ENCODE results near the gene NSG2. TPM values are rescaled to one million over a fixed set of nuclear protein-coding genes. Genes with fewer than 3 reads are reported as not detected.

The NSG2 gene
- total and polyA plus RNA-seq, 4 donors, result 0.14 TPM; not detected in 3

DNA sequence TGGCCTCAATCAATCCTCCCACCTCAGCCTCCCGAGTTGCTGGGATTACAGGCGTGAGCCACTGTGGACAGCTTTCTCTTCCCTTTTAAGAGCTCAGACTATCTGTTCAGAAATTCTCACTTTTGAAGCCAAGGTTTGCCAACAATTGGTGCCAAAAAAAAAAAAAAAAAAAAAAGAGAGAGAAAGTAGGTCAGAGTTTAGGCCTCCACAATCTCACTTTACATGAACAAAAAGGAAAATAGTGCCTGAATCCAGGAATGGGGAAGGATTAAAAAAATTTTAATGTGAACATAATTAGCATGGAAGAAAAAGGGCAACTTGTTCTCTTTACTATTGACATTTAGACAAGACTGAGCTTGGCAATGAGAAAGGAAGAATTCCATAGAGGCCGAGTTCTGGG lies 94.1 kb downstream of the NSG2 start:
- no peak for DNase-seq (ENCODE audit: low spot score)
- Histone ChIP-seq H3K27ac (ENCODE audit: low read depth in 1 of 2, low read length in 2 of 2) (no peak overlapping the region), H3K4me3 (ENCODE audit: low read depth in 1 of 3, low read length in 3 of 3) (no peak overlapping the region), H3K9ac (ENCODE audit: low read depth in 1 of 2, low read length in 2 of 2) (no peak overlapping the region), H3K27me3 (ENCODE audit: control insufficient read depth in 4 of 4, insufficient read depth in 4 of 4, low read length in 3 of 4) (no peaks in the 10 kb centered on the region), H3K9me3 (ENCODE audit: control insufficient read depth in 4 of 4, low read length in 3 of 4) (no peaks in the 10 kb centered on the region), H3K36me3 (ENCODE audit: control insufficient read depth in 4 of 4, insufficient read depth in 3 of 4, low read depth in 1 of 4, low read length in 3 of 4) (no peaks in the 10 kb centered on the region), H3K4me1 (ENCODE audit: control insufficient read depth in 4 of 4, insufficient read depth in 4 of 4, low read length in 3 of 4) (peaks cover 0 to 5% (median 2%) of the 10 kb centered on the region in 4 donors)
- TF ChIP-seq RXRA (IDR thresholded peaks at IDR 0.05) (peak in 1 of 2 donors; percentile 52), GABPA (IDR thresholded peaks at IDR 0.05 in 1 of 2, conservative IDR thresholded peaks at IDR 0.05 in 1 of 2) (no peak)
- 53% methylated on average over 3 of the region's 3 CpGs for WGBS

DNA sequence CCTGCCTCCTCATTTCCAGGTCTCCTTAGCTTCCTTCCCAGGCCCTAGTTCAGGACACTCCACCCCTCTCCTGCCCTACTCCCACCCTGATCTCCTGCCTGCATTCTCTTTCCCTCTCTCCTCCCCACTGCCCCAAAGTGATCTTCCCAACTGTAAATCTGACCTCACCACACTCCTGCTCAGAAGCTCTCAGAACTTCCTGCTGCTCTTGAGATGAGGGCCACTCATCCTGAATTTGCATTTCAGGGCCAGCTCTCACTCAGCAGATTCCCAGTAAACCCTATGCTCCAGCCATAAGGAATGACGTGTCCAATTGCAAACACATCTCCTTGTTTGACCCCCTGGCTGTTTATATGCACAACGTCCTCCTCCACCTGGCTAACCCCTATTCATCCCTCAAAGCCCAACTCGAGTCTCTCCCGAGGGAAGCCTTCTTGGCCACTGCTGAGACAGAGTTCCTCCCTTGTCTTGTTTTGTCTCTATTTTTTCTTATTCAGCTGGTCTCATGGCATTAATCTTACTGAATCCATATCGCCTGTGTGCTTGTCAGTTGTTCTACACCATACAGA lies 95.0 kb downstream of the NSG2 start:
- no peaks in the 10 kb centered on the region for H3K36me3 ChIP-seq (ENCODE audit: control insufficient read depth in 4 of 4, insufficient read depth in 3 of 4, low read depth in 1 of 4, low read length in 3 of 4)
- no peak overlapping the region for H3K4me3 ChIP-seq (ENCODE audit: low read depth in 1 of 3, low read length in 3 of 3)
- no peaks in the 10 kb centered on the region for H3K9me3 ChIP-seq (ENCODE audit: control insufficient read depth in 4 of 4, low read length in 3 of 4)
- WGBS, result 83% methylated on average over 5 of the region's 5 CpGs
- no peak overlapping the region for H3K27ac ChIP-seq (ENCODE audit: low read depth in 1 of 2, low read length in 2 of 2)
- DNase-seq (ENCODE audit: low spot score), result no peak
- TF ChIP-seq RAD21 (IDR thresholded peaks at IDR 0.05), result no peak
- no peak for TF ChIP-seq GABPA (IDR thresholded peaks at IDR 0.05 in 1 of 2, conservative IDR thresholded peaks at IDR 0.05 in 1 of 2)
- TF ChIP-seq YY1 (IDR thresholded peaks at IDR 0.05), result no peak
- TF ChIP-seq HNF4G (IDR thresholded peaks at IDR 0.05), result no peak
- no peak for TF ChIP-seq FOXA1 (IDR thresholded peaks at IDR 0.05)
- no peak for TF ChIP-seq SP1 (IDR thresholded peaks at IDR 0.05)
- no peak for TF ChIP-seq NR2F2 (IDR thresholded peaks at IDR 0.05)
- no peak for TF ChIP-seq HNF4A (conservative IDR thresholded peaks at IDR 0.05)
- TF ChIP-seq EGR1 (IDR thresholded peaks at IDR 0.05; ENCODE audit: low read depth in 2 of 2), result no peak
- TF ChIP-seq RXRA (IDR thresholded peaks at IDR 0.05), result no peak
- TF ChIP-seq, protein P1, sequence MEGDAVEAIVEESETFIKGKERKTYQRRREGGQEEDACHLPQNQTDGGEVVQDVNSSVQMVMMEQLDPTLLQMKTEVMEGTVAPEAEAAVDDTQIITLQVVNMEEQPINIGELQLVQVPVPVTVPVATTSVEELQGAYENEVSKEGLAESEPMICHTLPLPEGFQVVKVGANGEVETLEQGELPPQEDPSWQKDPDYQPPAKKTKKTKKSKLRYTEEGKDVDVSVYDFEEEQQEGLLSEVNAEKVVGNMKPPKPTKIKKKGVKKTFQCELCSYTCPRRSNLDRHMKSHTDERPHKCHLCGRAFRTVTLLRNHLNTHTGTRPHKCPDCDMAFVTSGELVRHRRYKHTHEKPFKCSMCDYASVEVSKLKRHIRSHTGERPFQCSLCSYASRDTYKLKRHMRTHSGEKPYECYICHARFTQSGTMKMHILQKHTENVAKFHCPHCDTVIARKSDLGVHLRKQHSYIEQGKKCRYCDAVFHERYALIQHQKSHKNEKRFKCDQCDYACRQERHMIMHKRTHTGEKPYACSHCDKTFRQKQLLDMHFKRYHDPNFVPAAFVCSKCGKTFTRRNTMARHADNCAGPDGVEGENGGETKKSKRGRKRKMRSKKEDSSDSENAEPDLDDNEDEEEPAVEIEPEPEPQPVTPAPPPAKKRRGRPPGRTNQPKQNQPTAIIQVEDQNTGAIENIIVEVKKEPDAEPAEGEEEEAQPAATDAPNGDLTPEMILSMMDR (IDR thresholded peaks at IDR 0.05; ENCODE audit: low read depth, low read length, missing input control), result no peak
- TF ChIP-seq, protein P2, sequence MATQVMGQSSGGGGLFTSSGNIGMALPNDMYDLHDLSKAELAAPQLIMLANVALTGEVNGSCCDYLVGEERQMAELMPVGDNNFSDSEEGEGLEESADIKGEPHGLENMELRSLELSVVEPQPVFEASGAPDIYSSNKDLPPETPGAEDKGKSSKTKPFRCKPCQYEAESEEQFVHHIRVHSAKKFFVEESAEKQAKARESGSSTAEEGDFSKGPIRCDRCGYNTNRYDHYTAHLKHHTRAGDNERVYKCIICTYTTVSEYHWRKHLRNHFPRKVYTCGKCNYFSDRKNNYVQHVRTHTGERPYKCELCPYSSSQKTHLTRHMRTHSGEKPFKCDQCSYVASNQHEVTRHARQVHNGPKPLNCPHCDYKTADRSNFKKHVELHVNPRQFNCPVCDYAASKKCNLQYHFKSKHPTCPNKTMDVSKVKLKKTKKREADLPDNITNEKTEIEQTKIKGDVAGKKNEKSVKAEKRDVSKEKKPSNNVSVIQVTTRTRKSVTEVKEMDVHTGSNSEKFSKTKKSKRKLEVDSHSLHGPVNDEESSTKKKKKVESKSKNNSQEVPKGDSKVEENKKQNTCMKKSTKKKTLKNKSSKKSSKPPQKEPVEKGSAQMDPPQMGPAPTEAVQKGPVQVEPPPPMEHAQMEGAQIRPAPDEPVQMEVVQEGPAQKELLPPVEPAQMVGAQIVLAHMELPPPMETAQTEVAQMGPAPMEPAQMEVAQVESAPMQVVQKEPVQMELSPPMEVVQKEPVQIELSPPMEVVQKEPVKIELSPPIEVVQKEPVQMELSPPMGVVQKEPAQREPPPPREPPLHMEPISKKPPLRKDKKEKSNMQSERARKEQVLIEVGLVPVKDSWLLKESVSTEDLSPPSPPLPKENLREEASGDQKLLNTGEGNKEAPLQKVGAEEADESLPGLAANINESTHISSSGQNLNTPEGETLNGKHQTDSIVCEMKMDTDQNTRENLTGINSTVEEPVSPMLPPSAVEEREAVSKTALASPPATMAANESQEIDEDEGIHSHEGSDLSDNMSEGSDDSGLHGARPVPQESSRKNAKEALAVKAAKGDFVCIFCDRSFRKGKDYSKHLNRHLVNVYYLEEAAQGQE (IDR thresholded peaks at IDR 0.05), result no peak
- peaks cover 0 to 5% (median 2%) of the 10 kb centered on the region in 4 donors for H3K4me1 ChIP-seq (ENCODE audit: control insufficient read depth in 4 of 4, insufficient read depth in 4 of 4, low read length in 3 of 4)
- no peak overlapping the region for H3K9ac ChIP-seq (ENCODE audit: low read depth in 1 of 2, low read length in 2 of 2)
- H3K27me3 ChIP-seq (ENCODE audit: control insufficient read depth in 4 of 4, insufficient read depth in 4 of 4, low read length in 3 of 4), result no peaks in the 10 kb centered on the region

DNA sequence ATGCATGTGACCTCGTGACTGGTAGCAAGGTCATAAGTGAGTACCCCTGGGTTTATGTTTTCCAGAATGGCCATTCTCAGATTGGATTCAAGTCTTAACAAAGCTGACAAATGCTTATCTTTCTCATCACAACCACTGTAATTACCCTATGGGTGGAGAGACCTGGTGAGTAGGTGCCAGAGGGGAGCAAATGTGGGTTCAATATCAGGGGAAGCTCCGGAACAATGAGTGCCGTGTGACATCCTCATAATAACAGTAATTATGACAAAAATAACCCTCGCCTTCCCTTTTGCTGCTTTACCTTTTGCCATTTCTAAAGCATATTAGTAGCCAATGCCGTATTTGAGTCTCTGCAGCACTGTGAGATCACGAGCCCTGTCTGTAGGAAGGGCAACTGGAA lies 95.9 kb downstream of the NSG2 start:
- H3K9me3 ChIP-seq (ENCODE audit: control insufficient read depth in 4 of 4, low read length in 3 of 4), result no peaks in the 10 kb centered on the region
- 84% methylated on average over 6 of the region's 6 CpGs for WGBS
- TF ChIP-seq JUND (IDR thresholded peaks at IDR 0.05), result no peak
- TF ChIP-seq, protein P3, sequence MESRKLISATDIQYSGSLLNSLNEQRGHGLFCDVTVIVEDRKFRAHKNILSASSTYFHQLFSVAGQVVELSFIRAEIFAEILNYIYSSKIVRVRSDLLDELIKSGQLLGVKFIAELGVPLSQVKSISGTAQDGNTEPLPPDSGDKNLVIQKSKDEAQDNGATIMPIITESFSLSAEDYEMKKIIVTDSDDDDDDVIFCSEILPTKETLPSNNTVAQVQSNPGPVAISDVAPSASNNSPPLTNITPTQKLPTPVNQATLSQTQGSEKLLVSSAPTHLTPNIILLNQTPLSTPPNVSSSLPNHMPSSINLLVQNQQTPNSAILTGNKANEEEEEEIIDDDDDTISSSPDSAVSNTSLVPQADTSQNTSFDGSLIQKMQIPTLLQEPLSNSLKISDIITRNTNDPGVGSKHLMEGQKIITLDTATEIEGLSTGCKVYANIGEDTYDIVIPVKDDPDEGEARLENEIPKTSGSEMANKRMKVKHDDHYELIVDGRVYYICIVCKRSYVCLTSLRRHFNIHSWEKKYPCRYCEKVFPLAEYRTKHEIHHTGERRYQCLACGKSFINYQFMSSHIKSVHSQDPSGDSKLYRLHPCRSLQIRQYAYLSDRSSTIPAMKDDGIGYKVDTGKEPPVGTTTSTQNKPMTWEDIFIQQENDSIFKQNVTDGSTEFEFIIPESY (IDR thresholded peaks at IDR 0.05), result no peak
- TF ChIP-seq, protein P1 (IDR thresholded peaks at IDR 0.05; ENCODE audit: low read depth, low read length, missing input control), result no peak
- TF ChIP-seq NR2F2 (IDR thresholded peaks at IDR 0.05), result no peak
- TF ChIP-seq GABPA (IDR thresholded peaks at IDR 0.05 in 1 of 2, conservative IDR thresholded peaks at IDR 0.05 in 1 of 2), result no peak
- TF ChIP-seq HNF4A (conservative IDR thresholded peaks at IDR 0.05), result no peak
- TF ChIP-seq HNF4G (IDR thresholded peaks at IDR 0.05), result no peak
- no peak for TF ChIP-seq SP1 (IDR thresholded peaks at IDR 0.05)
- no peak for TF ChIP-seq FOXA2 (IDR thresholded peaks at IDR 0.05)
- TF ChIP-seq EGR1 (IDR thresholded peaks at IDR 0.05; ENCODE audit: low read depth in 2 of 2), result no peak
- no peak for TF ChIP-seq FOXA1 (IDR thresholded peaks at IDR 0.05)
- no peak for TF ChIP-seq RAD21 (IDR thresholded peaks at IDR 0.05)
- no peak overlapping the region for H3K27ac ChIP-seq (ENCODE audit: low read depth in 1 of 2, low read length in 2 of 2)
- H3K4me1 ChIP-seq (ENCODE audit: control insufficient read depth in 4 of 4, insufficient read depth in 4 of 4, low read length in 3 of 4), result peaks cover 0 to 5% (median 2%) of the 10 kb centered on the region in 4 donors
- no peak for DNase-seq (ENCODE audit: low spot score)
- H3K4me3 ChIP-seq (ENCODE audit: low read depth in 1 of 3, low read length in 3 of 3), result no peak overlapping the region
- H3K9ac ChIP-seq (ENCODE audit: low read depth in 1 of 2, low read length in 2 of 2), result no peak overlapping the region
- H3K36me3 ChIP-seq (ENCODE audit: control insufficient read depth in 4 of 4, insufficient read depth in 3 of 4, low read depth in 1 of 4, low read length in 3 of 4), result no peaks in the 10 kb centered on the region
- H3K27me3 ChIP-seq (ENCODE audit: control insufficient read depth in 4 of 4, insufficient read depth in 4 of 4, low read length in 3 of 4), result no peaks in the 10 kb centered on the region
